Stimulated activated CD4-positive, alpha-beta T cell treated with anti-CD3 and anti-CD28 coated beads, Interleukin-4, amount 100 ng/mL, for 4 hours (primary cell): ENCODE data around the gene TNFSF9.
"Not testable (repeated sequence)": the region's sequence is repeated elsewhere in the genome, so short reads cannot be mapped to it uniquely, and the experiment has no call there.

ENCODE experiments used
- DNase-seq, 2 experiments: peaks; one replicate each; pipeline ENCODE4 v3.0.0-alpha.2; 2020

Gene TNFSF9

DNA sequence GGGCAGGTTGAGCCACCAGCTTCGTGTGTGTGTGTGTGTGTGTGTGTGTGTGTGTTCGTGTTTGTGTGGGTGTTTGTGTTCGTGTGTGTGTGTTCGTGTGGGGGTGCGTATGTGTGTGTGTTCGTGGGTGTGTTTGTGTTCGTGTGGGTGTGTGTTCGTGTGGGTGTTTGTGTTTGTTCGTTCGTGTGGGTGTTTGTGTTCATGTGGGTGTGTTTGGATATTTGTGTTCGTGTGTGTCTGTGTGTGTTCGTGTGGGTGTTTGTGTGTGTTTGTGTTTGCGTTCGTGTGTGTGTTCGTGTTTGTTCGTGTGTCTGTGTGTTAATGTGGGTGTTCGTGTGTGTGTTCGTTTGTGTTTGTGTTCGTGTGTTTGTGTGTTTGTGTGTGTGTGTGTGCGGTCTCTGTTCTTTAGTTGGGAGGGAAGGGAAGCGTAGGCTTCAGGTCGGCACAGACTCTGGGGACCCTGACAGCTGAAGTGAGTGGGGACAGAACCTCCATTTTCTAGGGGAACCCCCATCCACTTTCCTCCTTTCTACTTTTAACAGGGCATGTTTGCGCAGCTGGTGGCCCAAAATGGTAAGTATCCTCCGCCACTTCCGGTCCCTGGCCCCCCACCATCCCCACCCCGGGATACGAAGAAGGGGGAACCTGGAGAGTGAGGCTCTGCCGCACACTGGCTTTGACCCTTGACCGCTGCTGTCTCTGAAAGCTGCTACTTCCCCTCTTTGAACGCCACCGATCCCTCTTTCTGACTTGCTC lies 1.6 kb downstream of the TNFSF9 start:
- no peak for DNase-seq

GRCh38 chr19:6533000-6533328 lies 2.1 kb downstream of the TNFSF9 start:
- DNase-seq = no peak

GRCh38 chr19:6533746-6534418 lies 3.1 kb downstream of the TNFSF9 start:
- no peak for DNase-seq

- DNase-seq = no peak
These were observed 3.7 kb downstream of the TNFSF9 start for GRCh38 chr19:6534451-6535093.

GRCh38 chr19:6535558-6536137 lies 4.8 kb downstream of the TNFSF9 start:
- no peak for DNase-seq

DNA sequence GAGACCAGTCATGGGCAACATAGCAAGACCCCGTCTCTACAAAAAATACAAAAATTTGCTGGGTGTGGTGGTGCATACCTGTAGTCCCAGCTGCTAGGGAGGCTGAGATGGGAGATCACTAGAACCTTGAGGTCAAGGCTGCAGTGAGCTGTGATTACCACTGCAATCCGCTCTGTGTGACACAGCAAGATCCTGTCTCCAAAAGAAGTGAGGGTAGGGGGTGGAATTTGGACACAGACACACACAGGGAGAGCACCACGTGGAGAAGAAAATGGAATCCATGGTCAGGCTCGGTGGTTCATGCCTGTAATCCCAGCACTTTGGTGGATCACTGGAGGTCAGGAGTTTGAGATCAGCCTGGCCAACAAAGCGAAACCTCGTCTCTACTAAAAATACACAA lies 8.7 kb downstream of the TNFSF9 start:
- no peak for DNase-seq

- no peak for DNase-seq
These were observed 10.3 kb downstream of the TNFSF9 start for GRCh38 chr19:6540918-6541689.

DNA sequence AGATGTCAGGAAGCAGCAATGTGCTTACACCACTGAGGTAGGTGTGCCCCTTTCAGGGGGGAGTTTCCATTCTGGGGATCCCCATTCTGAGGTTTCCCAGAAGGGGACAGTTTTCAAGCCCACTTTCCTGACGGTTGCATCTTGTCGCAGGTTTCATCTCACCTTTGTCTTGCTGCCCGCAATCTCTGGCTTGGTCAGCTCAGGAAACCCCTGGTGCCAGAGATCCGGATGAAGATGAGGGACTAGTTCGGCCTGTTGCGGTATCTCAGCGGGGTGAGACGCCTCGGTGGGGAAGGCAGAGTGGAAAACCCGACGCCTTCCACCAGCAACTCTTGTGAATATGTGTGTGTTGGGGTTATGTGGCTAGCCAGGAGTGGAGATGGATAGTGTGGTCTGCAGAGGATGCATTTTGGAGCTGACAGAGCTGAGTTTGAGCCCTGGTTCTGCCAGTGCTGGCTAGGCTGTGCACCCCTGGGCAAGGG lies 13.1 kb downstream of the TNFSF9 start:
- no peak for DNase-seq

DNA sequence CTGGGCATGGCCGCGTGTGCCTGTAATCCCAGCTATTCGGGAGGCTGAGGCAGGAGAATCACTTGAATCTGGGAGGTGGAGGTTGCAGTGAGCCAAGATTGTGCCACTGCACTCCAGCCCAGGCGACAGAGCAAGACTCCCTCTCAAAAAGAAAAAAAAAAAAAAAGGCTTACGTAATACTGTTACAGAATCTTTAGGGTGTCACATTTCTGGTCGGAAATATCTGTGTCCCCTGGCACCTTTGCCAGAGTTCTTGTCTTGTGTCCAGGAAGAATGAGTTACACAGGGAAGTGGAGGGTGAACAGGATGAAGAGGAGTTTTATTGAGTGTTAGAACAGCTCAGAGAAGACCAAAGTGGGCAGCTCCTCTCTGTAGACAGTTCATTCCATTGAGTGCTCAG lies 19.9 kb downstream of the TNFSF9 start:
- not testable (repeated sequence) for DNase-seq

DNA sequence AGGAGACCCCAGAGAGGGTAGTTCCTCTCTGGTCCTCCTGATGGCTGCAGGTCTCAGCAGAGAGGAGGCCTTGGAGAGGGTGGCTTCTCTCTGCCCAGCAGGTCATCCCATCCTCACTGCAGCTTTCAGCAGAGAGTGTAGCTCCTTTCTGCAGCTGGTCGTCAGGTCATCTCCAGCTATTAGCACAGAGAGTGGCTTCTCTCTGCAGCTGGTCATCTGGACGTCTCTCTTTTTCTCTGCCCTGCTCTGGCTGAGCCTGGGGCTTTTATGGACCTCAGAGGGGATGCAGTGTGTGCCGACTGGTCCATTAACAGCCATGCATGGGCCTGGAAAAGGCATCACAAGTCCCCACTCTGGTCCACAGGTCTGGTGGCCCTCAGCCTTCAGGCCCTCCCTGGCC lies 20.3 kb downstream of the TNFSF9 start:
- DNase-seq = no peak

DNA sequence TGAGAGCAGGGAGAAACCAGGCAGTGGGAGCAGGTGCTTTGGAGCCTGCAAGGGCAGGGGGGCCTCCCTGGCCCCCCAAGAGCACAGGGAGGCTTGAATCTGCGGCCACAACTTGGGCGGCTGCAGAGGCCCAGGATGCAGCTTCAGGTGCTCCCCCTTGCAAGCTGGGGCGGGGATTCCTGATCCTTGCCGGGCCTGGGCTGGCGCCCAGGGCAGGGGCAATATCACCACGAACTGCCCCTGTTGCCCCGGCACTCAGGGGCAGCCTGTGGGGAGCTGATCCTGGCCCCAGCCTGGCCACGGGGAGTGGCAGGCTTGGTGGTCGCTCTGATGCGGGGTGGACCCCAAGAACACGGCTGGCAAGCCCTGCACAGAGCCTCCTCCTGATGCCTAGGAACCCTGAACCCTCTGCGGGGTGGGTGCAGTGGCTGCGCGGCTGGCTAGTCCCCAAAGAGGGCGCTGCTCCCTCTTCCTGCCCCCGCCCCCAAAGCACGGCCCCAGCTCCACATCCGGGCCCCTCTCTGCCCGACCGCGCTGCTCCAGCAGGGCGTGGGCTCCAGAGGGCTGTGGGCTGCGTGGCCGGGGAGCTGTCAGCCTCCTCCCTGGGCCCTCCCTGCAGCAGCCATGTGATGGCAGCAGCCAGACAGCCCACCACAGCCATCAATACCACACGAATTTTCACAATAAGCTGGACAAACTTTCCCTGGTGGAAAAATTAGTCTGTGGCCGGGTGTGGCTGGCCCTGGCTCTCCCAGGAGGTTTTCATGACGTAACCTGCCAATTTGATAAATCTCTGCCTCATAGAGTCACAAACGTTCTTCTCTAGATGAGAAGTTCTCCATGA lies 21.0 kb downstream of the TNFSF9 start:
- peak; percentile 46 to 49 for DNase-seq

DNA sequence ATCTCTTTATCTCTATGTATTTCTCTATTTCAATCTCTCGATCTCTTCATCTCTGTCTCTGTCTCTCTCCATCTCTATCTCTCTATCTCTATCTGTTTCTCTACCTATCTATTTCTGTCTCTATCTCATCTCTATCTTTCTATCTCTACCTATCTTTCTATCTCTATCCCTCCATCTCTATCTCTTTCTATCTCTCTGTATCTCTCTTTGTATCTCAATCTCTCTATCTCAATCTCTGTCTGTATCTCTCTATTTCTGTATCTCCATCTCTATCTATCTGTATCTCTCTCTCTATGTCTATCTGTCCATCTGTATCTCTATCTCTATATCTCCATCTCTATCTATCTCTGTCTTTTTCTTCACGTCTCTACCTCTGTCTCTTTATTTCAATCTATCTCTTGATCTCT lies 25.2 kb downstream of the TNFSF9 start:
- DNase-seq = no peak

DNA sequence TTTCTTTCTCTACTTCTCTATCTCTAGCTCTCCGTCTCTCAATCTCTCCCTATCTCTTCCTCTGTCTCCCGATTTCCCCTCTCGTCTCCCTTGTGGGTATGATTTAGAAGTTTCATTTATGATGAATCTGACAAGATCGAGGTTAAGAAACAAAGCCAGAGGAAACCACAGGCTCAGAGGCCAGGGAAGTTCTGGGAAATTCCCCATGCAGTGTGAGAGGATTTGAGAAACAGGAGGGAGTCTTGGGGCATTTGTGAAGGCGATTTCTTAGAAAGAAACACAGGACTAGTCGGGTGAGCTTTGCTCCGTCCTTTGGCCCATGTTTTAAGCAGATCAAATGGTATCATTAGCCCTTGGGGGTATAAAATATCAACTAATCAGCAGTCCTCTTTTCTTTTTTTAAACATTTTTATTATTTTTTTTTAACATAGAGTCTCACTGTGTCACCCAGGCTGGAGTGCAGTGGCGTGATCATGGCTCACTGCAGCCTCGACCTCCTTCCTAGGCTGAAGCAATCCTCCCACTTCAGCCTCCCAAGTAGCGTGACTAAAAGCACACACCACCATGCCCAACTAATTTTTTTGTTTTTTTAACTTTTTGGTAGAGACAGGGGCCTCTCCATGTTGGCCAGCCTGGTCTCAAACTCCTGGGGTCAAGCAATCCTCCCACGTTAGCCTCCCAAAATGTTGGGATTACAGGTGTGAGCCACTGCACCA lies 25.8 kb downstream of the TNFSF9 start:
- DNase-seq = no peak

DNA sequence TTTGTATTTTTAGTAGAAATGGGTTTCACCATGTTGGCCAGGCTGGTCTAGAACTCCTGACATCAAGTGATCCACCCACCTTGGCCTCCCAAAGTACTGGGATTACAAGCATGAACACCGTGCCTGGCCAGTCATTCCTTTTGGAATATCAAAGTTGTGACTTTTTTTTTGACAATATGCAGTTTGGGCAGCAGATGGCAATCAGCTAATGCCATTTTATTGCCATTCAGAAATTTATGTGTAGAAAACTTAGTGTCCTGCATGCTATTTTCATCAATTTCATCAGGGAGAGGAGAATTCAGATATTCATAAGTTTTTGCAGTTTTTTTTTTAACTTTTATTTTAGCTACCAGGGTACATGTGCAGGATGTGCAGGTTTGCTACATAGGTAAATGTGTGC lies 31.6 kb downstream of the TNFSF9 start:
- DNase-seq = not testable (repeated sequence)

DNA sequence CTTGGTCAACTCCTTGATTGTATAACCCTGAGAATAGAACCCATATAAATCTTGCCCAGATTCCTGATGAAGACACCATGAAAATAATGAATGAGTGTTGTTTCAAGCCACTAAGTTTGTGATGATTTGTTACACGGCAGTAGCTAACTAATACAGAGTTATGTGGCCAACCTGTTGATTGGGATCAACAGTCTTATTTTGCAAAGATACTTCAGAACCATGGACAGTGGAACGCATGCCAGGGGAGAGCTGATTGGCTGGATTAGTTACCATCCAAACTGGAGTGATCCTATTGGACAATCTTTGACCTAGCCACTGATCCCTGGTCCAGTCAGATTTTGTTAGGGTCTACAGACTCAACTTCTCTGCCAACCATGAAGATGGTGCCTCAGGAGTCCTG lies 33.6 kb downstream of the TNFSF9 start:
- DNase-seq = no peak

GRCh38 chr19:6566727-6567126 lies 35.9 kb downstream of the TNFSF9 start:
- not testable (repeated sequence) for DNase-seq

DNA sequence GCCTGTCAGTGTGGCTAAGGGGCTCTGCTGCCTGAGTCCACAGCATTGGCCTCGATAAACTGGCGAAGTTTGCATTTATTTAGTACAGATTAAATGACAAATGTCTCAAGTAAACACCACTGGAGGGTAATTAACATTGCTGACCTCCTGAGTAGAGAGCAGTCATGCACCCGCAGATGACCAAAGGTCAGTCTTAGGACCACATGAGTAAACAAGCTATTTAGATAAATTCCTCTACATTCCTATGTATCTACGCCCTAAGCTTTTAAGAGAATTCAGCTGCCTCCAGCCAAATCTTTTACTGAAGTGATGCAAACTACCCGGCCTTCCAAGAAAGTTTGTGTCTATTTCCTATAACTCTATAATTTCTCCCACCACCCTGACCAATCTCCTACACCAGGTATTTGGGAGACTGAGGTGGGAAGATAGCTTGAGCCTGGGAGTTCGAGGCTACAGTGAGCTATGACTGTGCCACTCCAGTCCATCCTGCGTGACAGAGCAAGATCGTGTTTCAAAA lies 37.2 kb downstream of the TNFSF9 start:
- no peak for DNase-seq

DNA sequence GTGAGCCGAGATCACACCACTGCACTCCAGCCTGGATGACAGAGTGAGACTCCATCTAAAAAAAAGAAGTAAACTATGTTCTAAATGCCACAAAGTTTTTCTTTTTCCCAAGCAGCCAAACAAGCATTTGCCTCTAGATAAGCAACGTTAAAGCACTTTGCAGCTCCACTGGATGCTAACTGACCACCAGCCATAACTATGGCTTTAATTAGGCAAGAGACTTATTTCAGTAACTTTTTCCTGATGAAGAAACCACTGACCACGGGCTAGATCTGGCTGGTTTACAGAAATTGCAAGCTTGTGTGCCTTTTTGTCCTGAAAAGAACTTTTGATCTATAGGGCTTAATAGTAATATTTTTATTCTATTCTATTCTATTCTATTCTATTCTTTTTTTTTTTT lies 38.0 kb downstream of the TNFSF9 start:
- no peak for DNase-seq

DNA sequence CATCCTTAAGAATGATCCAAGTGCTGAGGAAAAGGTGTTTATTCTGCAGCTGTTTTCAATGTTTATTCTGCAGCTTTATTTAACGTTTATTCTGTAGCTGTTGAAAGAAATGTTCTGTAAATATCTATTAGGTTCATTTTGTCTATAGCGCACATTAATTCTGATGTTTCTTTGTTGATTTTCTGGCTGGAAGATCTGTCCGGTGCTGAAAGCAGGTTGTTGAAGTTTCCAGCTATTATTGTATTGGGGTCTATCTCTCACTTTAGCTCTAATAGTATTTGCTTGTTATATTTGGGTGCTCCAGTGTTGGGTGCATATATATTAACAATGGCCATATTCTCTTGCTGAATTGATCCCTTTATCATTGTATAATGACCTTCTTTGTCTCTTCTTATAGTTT lies 39.9 kb downstream of the TNFSF9 start:
- no peak for DNase-seq

- no peak for DNase-seq
These were observed 40.3 kb downstream of the TNFSF9 start for GRCh38 chr19:6571167-6571566.

- no peak for DNase-seq
These were observed 41.4 kb downstream of the TNFSF9 start for GRCh38 chr19:6572217-6572616.
